ENCODE results near the gene AP4M1.

Gene AP4M1

DNA sequence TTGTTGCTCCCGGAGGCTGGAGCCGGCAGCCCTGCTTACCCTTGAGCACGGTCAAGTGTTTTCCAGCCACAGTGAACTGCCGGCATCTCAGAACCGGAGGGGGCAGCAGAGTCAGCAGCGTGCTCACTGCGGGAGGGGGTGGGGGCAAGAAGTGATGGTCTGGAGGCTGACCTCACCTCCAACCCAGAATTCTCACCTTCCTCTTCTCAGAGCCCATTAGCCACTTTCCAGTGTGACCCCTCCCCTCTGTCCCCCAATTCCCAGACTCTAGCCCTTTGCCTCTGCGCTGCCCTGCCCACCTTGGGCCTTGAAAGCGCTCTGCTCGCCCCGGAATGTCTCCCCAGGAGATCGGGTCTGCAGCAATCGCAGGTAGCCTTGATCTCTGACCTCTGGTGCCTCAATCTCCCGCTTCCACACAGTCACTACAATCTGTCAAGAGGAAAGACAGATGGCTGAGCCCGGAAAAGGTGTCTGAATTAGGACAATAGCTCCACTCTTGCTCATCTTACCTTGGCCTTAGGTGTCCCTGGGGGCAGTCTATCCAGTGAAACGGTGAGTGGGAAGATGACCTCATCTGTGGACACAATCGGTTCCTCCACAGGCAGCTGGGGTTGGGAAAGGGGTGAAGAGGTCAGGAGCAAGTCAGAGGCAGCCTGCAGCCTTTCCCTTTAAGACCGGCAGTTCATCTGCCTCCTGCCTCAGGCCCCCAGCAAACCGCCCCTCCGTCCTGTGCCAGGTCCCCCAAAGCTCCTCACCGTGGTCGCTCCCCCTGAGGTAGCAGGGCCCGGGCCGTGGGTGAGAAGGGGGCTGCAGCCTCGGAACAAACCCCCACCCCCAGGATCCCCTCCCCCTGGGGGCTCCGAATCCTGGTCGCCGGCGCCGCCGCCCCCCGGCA lies 56.1 kb downstream of the AP4M1 start (continued):
- TF ChIP-seq ZNF157 (tag by site-specific recombination; IDR thresholded peaks at IDR 0.05) (no peak), MZF1 (tag by site-specific recombination; IDR thresholded peaks at IDR 0.05; ENCODE audit: borderline replicate concordance) (no peak), ZBTB49 (tag by site-specific recombination; IDR thresholded peaks at IDR 0.05; ENCODE audit: low read depth) (no peak), ZNF274 (IDR thresholded peaks at IDR 0.05; ENCODE audit: low read length) (no peak), ZNF274 (tag by site-specific recombination; IDR thresholded peaks at IDR 0.05; ENCODE audit: borderline replicate concordance) (no peak), OSR2 (tag by site-specific recombination; IDR thresholded peaks at IDR 0.05) (no peak; the same call in 1 of the 2 replicates), GLIS1 (tag by site-specific recombination; IDR thresholded peaks at IDR 0.05) (peak; percentile 67), ZNF76 (tag by site-specific recombination; IDR thresholded peaks at IDR 0.05; ENCODE audit: borderline replicate concordance, low read depth) (peak; percentile 31; the same call in 1 of the 2 replicates), ZNF132 (tag by site-specific recombination; IDR thresholded peaks at IDR 0.05; ENCODE audit: borderline replicate concordance) (no peak), BCL11B (tag by site-specific recombination; IDR thresholded peaks at IDR 0.05; ENCODE audit: low read depth) (peak; percentile 61; the same call in 1 of the 2 replicates)
- TF ChIP-seq, protein P1, sequence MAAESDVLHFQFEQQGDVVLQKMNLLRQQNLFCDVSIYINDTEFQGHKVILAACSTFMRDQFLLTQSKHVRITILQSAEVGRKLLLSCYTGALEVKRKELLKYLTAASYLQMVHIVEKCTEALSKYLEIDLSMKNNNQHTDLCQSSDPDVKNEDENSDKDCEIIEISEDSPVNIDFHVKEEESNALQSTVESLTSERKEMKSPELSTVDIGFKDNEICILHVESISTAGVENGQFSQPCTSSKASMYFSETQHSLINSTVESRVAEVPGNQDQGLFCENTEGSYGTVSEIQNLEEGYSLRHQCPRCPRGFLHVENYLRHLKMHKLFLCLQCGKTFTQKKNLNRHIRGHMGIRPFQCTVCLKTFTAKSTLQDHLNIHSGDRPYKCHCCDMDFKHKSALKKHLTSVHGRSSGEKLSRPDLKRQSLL (tag by site-specific recombination; IDR thresholded peaks at IDR 0.05) = peak; percentile 76; the same call in 1 of the 2 replicates
